ENCODE results near the gene SGMS1. TPM values are rescaled to one million over a fixed set of nuclear protein-coding genes. Genes with fewer than 3 reads are reported as not detected.
A peak's percentile ranks its signal among the peaks of the same experiment; 100 is the strongest.
"Not testable (repeated sequence)": the region's sequence is repeated elsewhere in the genome, so short reads cannot be mapped to it uniquely, and the experiment has no call there.

Gene SGMS1
- 10 to 100 TPM; 29.0 to 84.3 (median 39.5) TPM for total RNA-seq
- 1 to 10 TPM; 5.9 to 7.3 (median 6.6) TPM for polyA plus RNA-seq
- long read RNA-seq, donor 1, partial matches to known transcripts = 0 of 3 reads
- long read RNA-seq, donor 1, other reads (novel, unspliced or antisense) = 0 of 3 reads
- long read RNA-seq, donor 2, partial matches to known transcripts = 0 of 2 reads
- long read RNA-seq, donor 2, other reads (novel, unspliced or antisense) = 0 of 2 reads

DNA sequence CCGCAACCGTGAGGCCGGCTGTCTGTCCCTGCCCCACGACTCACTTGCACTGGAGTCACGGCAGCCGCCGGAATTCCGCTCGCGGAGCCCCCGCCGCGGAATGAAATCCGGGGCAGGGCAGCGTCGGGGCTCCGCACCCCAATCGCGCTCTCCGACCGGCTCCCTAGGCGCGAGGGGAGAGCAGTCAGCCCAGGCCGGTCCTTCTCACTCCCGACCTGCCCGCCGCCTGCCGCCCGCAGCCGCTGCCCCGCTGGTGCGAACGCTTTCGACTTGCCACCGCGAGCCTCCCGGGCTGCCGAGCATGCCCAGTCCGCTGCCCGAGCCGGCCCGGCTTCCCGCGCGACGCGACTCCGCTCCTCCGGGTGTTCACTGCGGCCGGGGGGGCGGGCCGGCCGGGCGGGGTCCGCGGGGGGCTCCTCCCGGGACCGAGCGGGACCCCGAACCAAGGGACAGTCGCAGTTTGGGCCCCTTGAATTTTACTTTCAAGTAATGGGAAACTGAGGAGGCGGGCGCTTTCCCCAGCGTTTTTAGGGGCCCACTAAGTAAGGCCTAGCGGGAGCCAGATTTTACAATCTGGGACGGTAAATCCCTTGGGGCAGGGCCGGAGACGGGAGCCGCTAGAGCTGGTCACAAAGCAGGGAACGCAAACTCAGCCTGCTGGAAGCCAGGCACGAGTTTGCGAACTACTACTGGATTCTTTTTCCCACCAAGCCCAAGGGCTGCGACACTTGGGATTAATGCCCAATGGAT is at the start of gene SGMS1:
Gene SGMS1 (minus strand): TSS at position 294 of the 750 bp plus-strand sequence. CDS start 279,842 bp downstream, outside the sequence.
- peaks cover 0 to 16% (median 0%) of the 10 kb centered on the region in 6 donors for H3K36me3 ChIP-seq
- peak within 1 kb of the TSS; percentile 98 to 100 (median 99) for H3K27ac ChIP-seq
- no peaks in the 10 kb centered on the region for H3K27me3 ChIP-seq (replicated peaks in 1 of 7)
- H3K9me3 ChIP-seq = no peaks in the 10 kb centered on the region
- H3K4me1 ChIP-seq = peaks cover 19 to 53% (median 39%) of the 10 kb centered on the region in 6 donors
- H3K4me3 ChIP-seq = peak within 1 kb of the TSS; percentile 70 to 98 (median 94)
- 0% methylated on average over 37 to 74 of the region's 74 CpGs for WGBS, 5 donors
- intact Hi-C loops (cut with DNase I; ENCODE audit: low total_unique reads) = loop anchor here (5.0 kb wide), 1 partner anchor 207 kb away; no protein-coding TSS in a partner anchor
- peak; percentile 97 for DNase-seq
- TF ChIP-seq POLR2AphosphoS5 (IDR thresholded peaks at IDR 0.05) (peak; percentile 82 to 90 (median 86)), POLR2A (IDR thresholded peaks at IDR 0.05) (peak in 2 of 3 donors; percentile 13 to 25)
- TF ChIP-seq, protein P1, sequence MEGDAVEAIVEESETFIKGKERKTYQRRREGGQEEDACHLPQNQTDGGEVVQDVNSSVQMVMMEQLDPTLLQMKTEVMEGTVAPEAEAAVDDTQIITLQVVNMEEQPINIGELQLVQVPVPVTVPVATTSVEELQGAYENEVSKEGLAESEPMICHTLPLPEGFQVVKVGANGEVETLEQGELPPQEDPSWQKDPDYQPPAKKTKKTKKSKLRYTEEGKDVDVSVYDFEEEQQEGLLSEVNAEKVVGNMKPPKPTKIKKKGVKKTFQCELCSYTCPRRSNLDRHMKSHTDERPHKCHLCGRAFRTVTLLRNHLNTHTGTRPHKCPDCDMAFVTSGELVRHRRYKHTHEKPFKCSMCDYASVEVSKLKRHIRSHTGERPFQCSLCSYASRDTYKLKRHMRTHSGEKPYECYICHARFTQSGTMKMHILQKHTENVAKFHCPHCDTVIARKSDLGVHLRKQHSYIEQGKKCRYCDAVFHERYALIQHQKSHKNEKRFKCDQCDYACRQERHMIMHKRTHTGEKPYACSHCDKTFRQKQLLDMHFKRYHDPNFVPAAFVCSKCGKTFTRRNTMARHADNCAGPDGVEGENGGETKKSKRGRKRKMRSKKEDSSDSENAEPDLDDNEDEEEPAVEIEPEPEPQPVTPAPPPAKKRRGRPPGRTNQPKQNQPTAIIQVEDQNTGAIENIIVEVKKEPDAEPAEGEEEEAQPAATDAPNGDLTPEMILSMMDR (IDR thresholded peaks at IDR 0.05 in 8 of 11, conservative IDR thresholded peaks at IDR 0.05 in 3 of 11) = no peak

DNA sequence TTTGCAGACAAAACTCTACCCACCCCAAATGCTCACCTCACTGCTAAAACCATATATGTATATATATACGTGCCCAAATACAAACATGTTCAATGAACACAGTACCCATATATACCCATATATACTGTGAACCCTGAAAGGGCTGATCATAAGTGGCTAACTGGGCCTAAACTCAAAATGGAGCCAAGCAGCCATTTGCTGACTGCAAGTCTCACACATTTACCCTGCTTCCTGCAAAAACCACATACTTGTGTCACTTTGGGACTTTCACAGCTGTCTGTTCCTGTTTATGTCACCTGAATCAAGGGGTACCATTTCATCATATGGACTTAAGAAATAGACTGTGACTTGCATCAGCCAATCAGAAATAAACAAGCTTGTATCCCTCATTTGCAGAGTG is 48.4 kb upstream of the SGMS1 start:
- H3K27me3 ChIP-seq (replicated peaks in 1 of 7); H3K36me3 ChIP-seq; H3K9me3 ChIP-seq; H3K4me1 ChIP-seq; intact Hi-C loops (cut with DNase I; ENCODE audit: low total_unique reads); DNase-seq: not testable (repeated sequence)
- peak overlapping the region in 3 of 8 donors; percentile 71 to 80 (median 73) for H3K27ac ChIP-seq
- peak in 1 of 3 donors; percentile 23 for TF ChIP-seq POLR2AphosphoS5 (IDR thresholded peaks at IDR 0.05)
- H3K4me3 ChIP-seq = peak overlapping the region in 1 of 8 donors; percentile 33
- WGBS, 5 donors = 87 to 92% (median 89%) methylated on average over 1 of the region's 1 CpG

DNA sequence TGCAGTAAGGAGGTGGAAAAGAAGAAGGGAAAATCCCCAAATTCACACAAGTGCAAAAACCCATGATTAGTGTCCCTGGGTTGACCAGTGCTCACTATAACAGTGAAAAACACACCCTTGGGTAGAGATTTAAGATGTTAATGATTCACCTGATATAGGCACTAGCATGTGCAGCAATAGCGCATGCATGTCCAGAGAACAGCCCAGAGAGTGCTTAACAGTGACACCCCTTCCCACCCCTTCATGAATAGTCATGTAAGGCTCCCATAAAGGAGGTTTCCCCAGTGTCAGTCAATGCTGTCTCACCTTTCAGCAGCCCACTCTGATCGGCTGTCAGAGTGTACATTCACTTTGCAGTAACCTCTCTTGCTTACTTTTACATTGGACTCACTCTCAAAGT is 47.9 kb upstream of the SGMS1 start:
- H3K27ac ChIP-seq = peak overlapping the region in 3 of 8 donors; percentile 71 to 80 (median 73)
- H3K4me3 ChIP-seq = peak overlapping the region in 1 of 8 donors; percentile 33
- H3K36me3 ChIP-seq; H3K27me3 ChIP-seq (replicated peaks in 1 of 7); intact Hi-C loops (cut with DNase I; ENCODE audit: low total_unique reads); H3K9me3 ChIP-seq; H3K4me1 ChIP-seq; DNase-seq: not testable (repeated sequence)
- 93 to 100% (median 94%) methylated on average over 1 to 2 of the region's 2 CpGs for WGBS, 5 donors

DNA sequence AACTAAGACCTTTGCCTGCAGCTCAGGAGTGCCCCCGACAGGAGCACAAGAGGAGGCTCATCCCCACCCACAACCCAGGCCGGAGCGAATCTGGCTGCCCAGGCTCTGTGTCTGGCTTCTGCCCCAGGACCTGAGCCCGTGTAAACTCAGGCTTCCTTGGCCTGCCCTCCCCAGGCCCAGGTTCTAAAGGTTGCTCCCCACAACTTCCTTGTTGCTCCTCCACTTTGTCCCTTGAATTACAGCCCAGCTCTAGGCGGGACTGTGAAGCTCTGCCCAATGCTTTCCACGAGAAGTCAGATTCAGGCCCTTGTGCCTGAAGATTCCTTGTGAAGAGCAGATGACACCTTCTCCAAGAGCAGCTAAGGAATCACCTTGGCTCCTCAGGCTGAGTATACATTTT is 46.2 kb upstream of the SGMS1 start:
- 73 to 89% (median 86%) methylated on average over 2 to 6 of the region's 6 CpGs for WGBS, 5 donors
- H3K27ac ChIP-seq; H3K9me3 ChIP-seq; intact Hi-C loops (cut with DNase I; ENCODE audit: low total_unique reads); H3K27me3 ChIP-seq (replicated peaks in 1 of 7); DNase-seq; H3K4me3 ChIP-seq; H3K36me3 ChIP-seq; H3K4me1 ChIP-seq: not testable (repeated sequence)

DNA sequence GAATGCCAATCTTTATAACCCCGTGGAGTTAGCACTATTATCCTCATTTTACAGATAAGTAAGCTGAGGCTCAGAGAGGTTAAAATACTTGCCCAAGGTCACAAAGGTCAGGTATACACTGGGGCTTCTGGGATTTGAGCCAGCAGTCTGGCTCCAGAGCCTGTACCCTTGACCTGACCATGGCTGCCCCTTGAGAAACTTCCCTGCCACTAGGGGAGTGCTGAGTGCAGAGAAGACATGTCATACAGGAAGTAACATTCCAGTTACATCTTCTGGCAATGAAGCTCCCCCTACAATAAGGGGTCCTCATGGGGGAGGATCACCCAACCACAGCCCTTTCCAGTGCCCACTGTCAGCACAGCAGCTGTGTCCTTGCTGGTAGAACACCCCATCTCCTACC is 43.6 kb upstream of the SGMS1 start:
- H3K36me3 ChIP-seq; H3K27me3 ChIP-seq (replicated peaks in 1 of 7); H3K27ac ChIP-seq; H3K9me3 ChIP-seq; intact Hi-C loops (cut with DNase I; ENCODE audit: low total_unique reads); H3K4me1 ChIP-seq; DNase-seq; H3K4me3 ChIP-seq: not testable (repeated sequence)
- 66 to 100% (median 80%) methylated on average over 1 of the region's 1 CpG for WGBS, 5 donors

DNA sequence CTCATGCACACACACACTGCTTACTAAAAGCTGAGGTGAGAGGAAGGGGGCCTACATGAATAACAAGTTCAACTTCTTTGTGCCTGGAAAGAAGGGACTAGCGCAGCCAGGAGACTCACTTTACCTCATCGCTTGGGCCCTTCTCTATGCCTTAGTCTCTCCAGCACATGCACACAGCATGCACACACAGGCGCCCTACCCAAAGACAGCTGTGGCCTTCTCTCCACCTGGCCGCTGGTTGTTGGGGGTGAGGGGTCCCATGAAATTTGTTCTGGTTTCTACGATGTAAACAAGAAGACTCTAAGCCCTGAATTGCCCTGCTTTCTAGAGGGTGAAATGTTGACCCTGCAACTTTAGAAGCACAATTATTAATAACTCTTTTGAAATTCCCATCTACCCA is 38.7 kb upstream of the SGMS1 start:
- H3K4me1 ChIP-seq; H3K36me3 ChIP-seq; H3K9me3 ChIP-seq; intact Hi-C loops (cut with DNase I; ENCODE audit: low total_unique reads); DNase-seq; H3K27ac ChIP-seq; H3K4me3 ChIP-seq; H3K27me3 ChIP-seq (replicated peaks in 1 of 7): not testable (repeated sequence)
- WGBS, 5 donors = 80 to 94% (median 92%) methylated on average over 5 of the region's 5 CpGs

DNA sequence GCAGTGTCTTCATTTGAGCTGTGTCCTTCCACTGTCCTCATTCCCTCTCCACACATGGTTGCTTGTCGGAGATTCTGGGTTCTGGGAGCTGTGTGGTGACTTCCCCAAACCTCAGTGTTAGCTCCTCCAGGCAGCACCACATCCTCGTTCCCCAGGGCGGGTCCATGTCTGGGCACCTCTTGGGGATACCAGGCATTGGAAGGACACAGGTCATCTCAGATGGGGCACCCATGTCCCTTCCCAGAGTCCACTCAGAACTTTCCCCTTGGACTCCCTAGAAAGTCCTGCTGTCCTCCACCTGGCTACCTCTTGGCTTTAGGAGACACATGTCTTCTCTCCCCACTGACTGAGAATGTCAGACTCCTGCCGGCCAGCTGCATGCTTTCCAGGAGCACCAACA is 37.8 kb upstream of the SGMS1 start:
- H3K9me3 ChIP-seq; DNase-seq; H3K27me3 ChIP-seq (replicated peaks in 1 of 7); H3K27ac ChIP-seq; H3K4me1 ChIP-seq; intact Hi-C loops (cut with DNase I; ENCODE audit: low total_unique reads); H3K4me3 ChIP-seq; H3K36me3 ChIP-seq: not testable (repeated sequence)
- WGBS, 5 donors = 82 to 90% (median 86%) methylated on average over 3 to 4 of the region's 4 CpGs
